Common myeloid progenitor, CD34-positive (primary cell): ENCODE results near the gene KHDC3L.
"Not testable (repeated sequence)": the region's sequence is repeated elsewhere in the genome, so short reads cannot be mapped to it uniquely, and the experiment has no call there.

ENCODE experiments used
- CTCF ChIA-PET: fragments of 350-600 bp; sonication (Branson Sonifier 250); formaldehyde crosslinking; loops from one replicate; lab custom pipeline; 2021; ENCODE audit warnings: antibody characterized with exemption; lab: Charles Lee
- POLR2A ChIA-PET: fragments of 350-600 bp; sonication (Branson Sonifier 250); formaldehyde crosslinking; loops from one replicate; lab custom pipeline; 2021; ENCODE audit warnings: antibody characterized with exemption; lab: Charles Lee
- DNase-seq, 3 donors: peaks; one replicate each; pipeline versions ENCODE4 v3.0.0 to v3.0.0-alpha.2; 2013
- H3K27ac ChIP-seq, 2 experiments: 1 replicate in 1 of 2; 2 replicates in 1 of 2; pipeline ENCODE4 v1.7.0; 2013; ENCODE audit warnings: inconsistent platforms in 2 of 2, low read length in 2 of 2, mild to moderate bottlenecking in 2 of 2, low read depth in 1 of 2, moderate library complexity in 1 of 2; ENCODE audit not compliant: severe bottlenecking in 2 of 2, insufficient read depth in 1 of 2, poor library complexity in 1 of 2
- H3K27me3 ChIP-seq, 5 experiments: replicated peaks in 2 of 5; 1 replicate in 3 of 5; 2 replicates in 2 of 5; pipeline versions ENCODE4 v1.6.1 to v1.7.0; 2013; ENCODE audit warnings: low read length in 4 of 5, mild to moderate bottlenecking in 2 of 5, moderate library complexity in 2 of 5, inconsistent platforms in 1 of 5; ENCODE audit not compliant: insufficient read depth in 5 of 5, control insufficient read depth in 4 of 5
- H3K36me3 ChIP-seq, 4 experiments: 1 replicate in 2 of 4; 2 replicates in 2 of 4; pipeline versions ENCODE4 v1.6.1 to v1.7.0; 2013; ENCODE audit warnings: low read length in 3 of 4, control low read depth in 1 of 4, mild to moderate bottlenecking in 1 of 4; ENCODE audit not compliant: control insufficient read depth in 4 of 4, insufficient read depth in 4 of 4
- H3K4me1 ChIP-seq, 4 experiments: 1 replicate in 3 of 4; 2 replicates in 1 of 4; pipeline versions ENCODE4 v1.6.1 to v1.7.1; 2013; ENCODE audit warnings: low read length in 3 of 4, mild to moderate bottlenecking in 3 of 4, control low read depth in 1 of 4, inconsistent platforms in 1 of 4, moderate library complexity in 1 of 4; ENCODE audit not compliant: control insufficient read depth in 4 of 4, insufficient read depth in 4 of 4; ENCODE audit errors: control extremely low read depth in 1 of 4
- H3K4me3 ChIP-seq, 7 experiments: 1 replicate in 4 of 7; 2 replicates in 3 of 7; pipeline versions ENCODE4 v1.5.1 to v1.7.0; 2013; ENCODE audit warnings: mild to moderate bottlenecking in 7 of 7, low read length in 6 of 7, moderate library complexity in 6 of 7, inconsistent platforms in 2 of 7, low read depth in 2 of 7, control low read depth in 1 of 7; ENCODE audit not compliant: insufficient read depth in 4 of 7, control insufficient read depth in 1 of 7; ENCODE audit errors: extremely low read depth in 1 of 7
- H3K9me3 ChIP-seq, 5 experiments: 1 replicate in 4 of 5; 2 replicates in 1 of 5; pipeline versions ENCODE4 v1.6.1 to v1.7.1; 2013; ENCODE audit warnings: low read length in 4 of 5, mild to moderate bottlenecking in 2 of 5, inconsistent platforms in 1 of 5, low read depth in 1 of 5, moderate library complexity in 1 of 5; ENCODE audit not compliant: control insufficient read depth in 4 of 5, insufficient read depth in 2 of 5; ENCODE audit errors: control extremely low read depth in 1 of 5
- WGBS: methylation state at CpG from one replicate; pipeline ENCODE4 v1.1.5; 2013; ENCODE audit not compliant: insufficient coverage; 5-methylcytosine and 5-hydroxymethylcytosine counted together

Gene KHDC3L

DNA sequence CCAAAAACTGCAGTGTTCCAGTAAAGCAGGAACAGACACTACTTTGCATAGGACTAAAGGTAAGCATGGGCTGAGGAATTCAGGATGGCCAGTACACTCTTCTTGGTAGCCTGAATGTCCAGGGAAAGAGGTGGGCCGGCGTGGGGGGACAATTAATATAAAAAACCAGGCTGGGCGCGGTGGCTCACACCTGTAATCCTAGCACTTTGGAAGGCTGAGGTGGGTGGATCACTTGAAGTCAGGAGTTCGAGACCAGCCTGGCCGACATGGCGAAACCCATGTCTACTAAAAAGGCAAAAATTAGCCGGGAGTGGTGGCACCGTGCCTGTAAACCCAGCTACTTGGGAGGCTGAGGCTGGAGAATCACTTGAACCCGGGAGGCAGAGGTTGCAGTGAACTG, 19.1 kb downstream of the KHDC3L start:
- H3K4me1 ChIP-seq, H3K27me3 ChIP-seq, H3K9me3 ChIP-seq, H3K36me3 ChIP-seq, H3K27ac ChIP-seq, DNase-seq, H3K4me3 ChIP-seq, POLR2A ChIA-PET: not testable (repeated sequence)
- no CpG with 5 or more reads among the region's 10 CpGs for WGBS
- CTCF ChIA-PET = interaction anchor here (0.6 kb wide), 1 partner anchor 43 kb away, joined by 3 read pairs; no protein-coding TSS in a partner anchor

DNA sequence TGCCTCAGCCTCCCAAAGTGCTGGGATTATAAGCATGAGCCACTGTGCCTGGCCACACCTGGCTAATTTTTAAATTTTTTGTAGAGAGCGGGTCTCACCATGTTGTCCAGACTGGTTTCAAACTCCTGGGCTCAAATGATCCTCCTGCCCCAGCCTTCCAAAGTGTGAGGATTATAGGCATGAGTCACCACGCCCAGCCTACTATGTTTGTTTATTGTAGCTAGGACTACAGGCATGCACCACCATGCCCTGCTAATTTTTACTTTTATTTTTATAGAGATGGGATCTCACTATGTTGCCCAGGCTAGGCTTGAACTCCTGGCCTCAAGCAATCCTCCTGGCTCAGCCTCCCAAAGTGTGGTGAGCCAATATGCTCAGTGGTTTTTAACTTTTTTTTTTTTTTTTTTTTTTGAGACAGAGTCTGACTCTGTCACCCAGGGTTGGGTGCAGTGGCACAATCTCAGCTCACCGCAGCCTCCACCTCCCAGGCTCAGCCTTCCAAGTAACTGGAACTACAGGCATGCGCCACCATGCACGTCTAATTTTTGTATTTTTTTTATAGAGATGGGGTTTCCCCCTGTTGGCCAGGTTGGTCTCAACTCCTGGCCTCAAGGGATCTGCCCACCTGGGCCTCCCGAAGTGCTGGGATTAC, 20.1 kb downstream of the KHDC3L start:
- CTCF ChIA-PET = no interaction called here

DNA sequence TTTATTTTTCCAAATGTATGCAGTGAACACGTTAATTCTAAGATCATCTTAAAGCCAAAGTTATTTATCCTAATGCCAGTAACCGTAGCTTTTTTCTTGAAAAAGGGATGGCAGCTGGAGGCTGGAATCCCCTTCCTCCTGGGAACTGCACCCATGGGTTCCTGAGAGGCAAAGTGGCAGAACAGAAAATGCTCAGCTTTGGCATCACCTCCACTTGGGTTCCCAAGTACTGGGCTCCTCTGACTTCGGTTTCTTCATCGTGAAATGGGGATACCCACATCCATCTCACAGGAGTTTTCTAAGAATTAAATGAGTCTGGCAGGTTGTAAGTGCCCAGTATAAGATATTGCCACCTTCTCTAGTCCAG, 26.0 kb downstream of the KHDC3L start:
- no peak for DNase-seq
- Histone ChIP-seq H3K4me3 (peak overlapping the region in 6 of 7 experiments; percentile 63 to 84 (median 69)), H3K9me3 (no peaks in the 10 kb centered on the region), H3K27ac (no peak overlapping the region), H3K4me1 (peaks cover 0 to 18% (median 9%) of the 10 kb centered on the region in 4 experiments), H3K36me3 (no peaks in the 10 kb centered on the region), H3K27me3 (no peaks in the 10 kb centered on the region)
- 89% methylated on average over 2 of the region's 4 CpGs for WGBS
- POLR2A ChIA-PET = no interaction called here
- CTCF ChIA-PET = interaction anchor here (0.6 to 1.5 kb wide), 4 partner anchors 12 to 73 kb away, joined by 3 to 4 read pairs (median 3); partner anchors contain the start of gene MTO1

More for the DNA sequence above, 20.1 kb downstream of the KHDC3L start:
- POLR2A ChIA-PET = no interaction called here
- Histone ChIP-seq H3K36me3 (no peaks in the 10 kb centered on the region), H3K4me1 (no peaks in the 10 kb centered on the region), H3K27ac (no peak overlapping the region), H3K4me3 (no peak overlapping the region), H3K27me3 (no peaks in the 10 kb centered on the region), H3K9me3 (no peaks in the 10 kb centered on the region)
- DNase-seq = no peak
- WGBS = 100% methylated on average over 3 of the region's 6 CpGs

DNA sequence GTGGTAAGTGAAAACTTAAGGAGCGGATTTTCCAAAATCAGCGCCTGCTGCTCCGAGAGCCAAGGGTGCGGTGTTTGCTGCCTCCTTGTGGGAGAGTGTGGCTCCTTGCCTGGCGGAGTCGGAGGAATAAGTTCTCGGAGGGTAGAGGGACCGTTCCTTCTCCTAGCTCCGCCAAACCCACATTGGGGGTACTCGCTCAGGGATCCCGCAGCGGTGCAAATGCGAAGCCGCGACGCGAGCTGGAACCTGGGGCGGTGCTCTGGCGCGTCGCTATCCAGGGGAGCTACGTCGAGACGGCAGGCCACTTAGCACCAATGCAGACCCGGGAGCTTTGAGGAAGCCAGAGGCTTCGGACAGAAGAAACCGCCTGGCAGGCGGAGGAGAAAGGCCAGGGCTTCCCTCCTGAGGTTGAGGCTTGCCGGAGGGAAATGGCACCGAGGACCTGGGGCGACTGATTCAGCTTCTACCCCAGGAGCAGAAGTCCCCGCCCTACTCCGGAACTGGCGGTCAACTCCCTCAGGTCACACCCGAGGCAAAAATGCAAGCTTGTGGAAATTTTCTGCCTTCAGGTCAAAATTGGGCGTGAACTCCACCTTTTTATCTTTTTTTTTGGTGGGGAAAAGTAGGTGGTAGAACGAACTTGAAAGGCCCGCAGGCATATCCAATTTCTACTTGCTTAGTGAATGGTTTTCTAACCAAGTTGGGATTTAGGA, 26.5 kb downstream of the KHDC3L start:
- Histone ChIP-seq H3K36me3 (no peaks in the 10 kb centered on the region), H3K9me3 (no peaks in the 10 kb centered on the region), H3K27me3 (no peaks in the 10 kb centered on the region), H3K4me3 (peak overlapping the region; percentile 63 to 84 (median 64)), H3K4me1 (peaks cover 0 to 18% (median 9%) of the 10 kb centered on the region in 4 experiments), H3K27ac (peak overlapping the region in 1 of 2 experiments; percentile 57)
- ChIA-PET CTCF (interaction anchor here (0.9 to 1.5 kb wide), 5 partner anchors 12 to 80 kb away, joined by 3 to 4 read pairs (median 3); partner anchors contain the start of gene MTO1), POLR2A (no interaction called here)
- WGBS = under 1% methylated on average over 35 of the region's 38 CpGs
- peak; percentile 39 to 65 (median 49) for DNase-seq

DNA sequence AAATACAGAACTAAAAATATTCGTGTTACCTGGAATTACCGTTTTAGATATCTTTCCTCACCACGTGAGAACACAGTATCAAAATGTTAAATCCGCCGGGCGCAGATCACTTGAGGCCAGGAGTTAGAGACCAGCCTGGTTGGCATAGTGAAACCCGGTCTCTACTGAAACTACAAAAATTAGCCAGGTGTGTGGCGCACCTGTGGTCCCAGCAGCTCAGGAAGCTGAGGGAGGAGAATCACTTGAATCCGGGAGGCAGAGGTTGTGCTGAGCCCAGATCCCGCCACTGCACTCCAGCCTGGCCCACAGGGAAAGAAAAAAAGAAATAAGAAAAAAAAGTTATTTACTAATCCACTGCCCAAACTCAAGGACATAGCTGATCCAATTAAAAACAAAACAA, 27.4 kb downstream of the KHDC3L start:
- no peak overlapping the region for H3K4me3 ChIP-seq
- no peaks in the 10 kb centered on the region for H3K36me3 ChIP-seq
- WGBS = 93% methylated on average over 5 of the region's 10 CpGs
- DNase-seq = no peak
- ChIA-PET POLR2A (interaction anchor here (0.7 kb wide), 1 partner anchor 63 kb away, joined by 3 read pairs; no protein-coding TSS in a partner anchor), CTCF (no interaction called here)
- no peak overlapping the region for H3K27ac ChIP-seq
- H3K4me1 ChIP-seq = peaks cover 0 to 18% (median 9%) of the 10 kb centered on the region in 4 experiments
- H3K27me3 ChIP-seq = no peaks in the 10 kb centered on the region
- no peaks in the 10 kb centered on the region for H3K9me3 ChIP-seq

DNA sequence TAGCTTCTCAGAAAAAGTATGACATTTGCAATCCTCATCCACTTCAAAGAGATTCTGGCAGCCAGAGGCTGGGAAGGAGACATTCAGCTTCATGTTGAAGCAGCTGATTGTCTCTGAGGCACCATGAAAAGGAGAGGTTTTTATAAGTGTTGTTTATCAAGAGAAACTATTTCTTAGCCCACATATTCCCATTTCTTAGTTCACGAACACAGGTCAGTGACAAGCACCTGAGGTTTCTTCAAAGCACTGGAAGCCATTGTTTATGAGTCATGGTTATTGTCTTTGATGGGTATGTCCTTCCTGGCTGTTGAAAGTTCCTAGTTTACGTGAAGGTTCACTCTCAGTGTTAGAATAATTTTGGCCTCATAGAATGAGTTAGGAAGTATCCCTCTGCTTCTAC, 29.2 kb downstream of the KHDC3L start:
- H3K27ac ChIP-seq = no peak overlapping the region
- WGBS = no CpG with 5 or more reads among the region's 2 CpGs
- H3K27me3 ChIP-seq = no peaks in the 10 kb centered on the region
- CTCF ChIA-PET = interaction anchor here (1.3 kb wide), 1 partner anchor 20 kb away, joined by 4 read pairs; no protein-coding TSS in a partner anchor
- H3K4me1 ChIP-seq = peaks cover 0 to 18% (median 9%) of the 10 kb centered on the region in 4 experiments
- H3K4me3 ChIP-seq = no peak overlapping the region
- DNase-seq = no peak
- POLR2A ChIA-PET = no interaction called here
- no peaks in the 10 kb centered on the region for H3K9me3 ChIP-seq
- H3K36me3 ChIP-seq = no peaks in the 10 kb centered on the region

DNA sequence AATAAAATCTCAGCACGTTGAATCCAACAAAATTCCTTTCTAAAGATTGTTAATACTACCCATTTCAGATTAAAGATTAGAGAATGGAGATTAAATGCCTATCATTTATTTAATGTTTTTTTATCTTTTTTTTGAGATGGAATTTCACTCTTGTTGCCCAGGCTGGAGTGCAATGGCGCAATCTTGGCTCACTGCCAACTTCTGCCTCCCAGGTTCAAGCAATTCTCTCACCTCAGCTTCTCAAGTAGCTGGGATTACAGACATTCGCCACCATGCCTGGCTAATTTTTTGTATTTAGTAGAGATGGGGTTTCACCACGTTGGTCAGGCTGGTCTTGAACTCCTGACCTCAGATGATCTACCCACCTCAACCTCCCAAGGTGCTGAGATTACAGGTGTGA, 29.7 kb downstream of the KHDC3L start:
- H3K27me3 ChIP-seq, H3K36me3 ChIP-seq, H3K9me3 ChIP-seq, H3K4me3 ChIP-seq, H3K27ac ChIP-seq, DNase-seq, POLR2A ChIA-PET, CTCF ChIA-PET: not testable (repeated sequence)
- H3K4me1 ChIP-seq = peaks cover 0 to 18% (median 9%) of the 10 kb centered on the region in 4 experiments
- 63% methylated on average over 1 of the region's 4 CpGs for WGBS
